Measurements from ENCODE around the gene ANXA10.

Gene ANXA10

DNA sequence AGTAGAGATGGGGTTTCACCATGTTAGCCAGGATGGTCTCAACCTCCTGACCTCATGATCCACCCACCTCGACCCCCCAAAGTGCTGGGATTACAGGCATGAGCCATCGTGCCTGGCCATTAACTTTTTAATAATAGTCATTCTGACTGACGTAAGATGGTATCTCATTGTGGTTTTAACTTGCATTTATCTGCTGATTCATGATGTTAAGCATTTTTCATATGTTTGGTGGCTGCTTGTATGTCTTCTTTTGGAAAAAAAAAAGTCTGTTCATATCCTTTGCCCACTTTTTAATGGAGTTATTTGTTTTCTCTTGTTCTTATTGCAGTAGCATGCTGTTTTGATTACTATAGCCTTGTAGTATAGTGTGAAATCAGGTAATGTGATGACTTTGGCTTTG is 45.8 kb downstream of the ANXA10 start:
- Histone ChIP-seq H3K4me3 (ENCODE audit: low read length, poor library complexity, severe bottlenecking) (no peak overlapping the region), H2AFZ (ENCODE audit: low read length) (no peak overlapping the region), H3K9ac (ENCODE audit: low read depth, low read length, poor library complexity, severe bottlenecking) (no peak overlapping the region), H3K27me3 (ENCODE audit: insufficient read depth, low read length, poor library complexity, severe bottlenecking) (no peaks in the 10 kb centered on the region), H3K79me2 (ENCODE audit: insufficient read depth, low read length) (no peaks in the 10 kb centered on the region), H3K36me3 (ENCODE audit: insufficient read depth, low read length) (no peaks in the 10 kb centered on the region), H3K4me2 (ENCODE audit: low read depth, low read length, poor library complexity, severe bottlenecking) (no peak overlapping the region), H4K20me1 (ENCODE audit: insufficient read depth, low read length, poor library complexity, severe bottlenecking) (no peaks in the 10 kb centered on the region), H3K9me3 (ENCODE audit: insufficient read depth, low read depth, low read length) (no peaks in the 10 kb centered on the region), H3K4me1 (ENCODE audit: insufficient read depth, low read length, poor library complexity, severe bottlenecking) (no peaks in the 10 kb centered on the region), H3K9me2 (replicated peaks; ENCODE audit: low read depth, low read length) (no peaks in the 10 kb centered on the region), H3F3A (ENCODE audit: low read depth) (no peaks in the 10 kb centered on the region)
- TF ChIP-seq, protein P1, sequence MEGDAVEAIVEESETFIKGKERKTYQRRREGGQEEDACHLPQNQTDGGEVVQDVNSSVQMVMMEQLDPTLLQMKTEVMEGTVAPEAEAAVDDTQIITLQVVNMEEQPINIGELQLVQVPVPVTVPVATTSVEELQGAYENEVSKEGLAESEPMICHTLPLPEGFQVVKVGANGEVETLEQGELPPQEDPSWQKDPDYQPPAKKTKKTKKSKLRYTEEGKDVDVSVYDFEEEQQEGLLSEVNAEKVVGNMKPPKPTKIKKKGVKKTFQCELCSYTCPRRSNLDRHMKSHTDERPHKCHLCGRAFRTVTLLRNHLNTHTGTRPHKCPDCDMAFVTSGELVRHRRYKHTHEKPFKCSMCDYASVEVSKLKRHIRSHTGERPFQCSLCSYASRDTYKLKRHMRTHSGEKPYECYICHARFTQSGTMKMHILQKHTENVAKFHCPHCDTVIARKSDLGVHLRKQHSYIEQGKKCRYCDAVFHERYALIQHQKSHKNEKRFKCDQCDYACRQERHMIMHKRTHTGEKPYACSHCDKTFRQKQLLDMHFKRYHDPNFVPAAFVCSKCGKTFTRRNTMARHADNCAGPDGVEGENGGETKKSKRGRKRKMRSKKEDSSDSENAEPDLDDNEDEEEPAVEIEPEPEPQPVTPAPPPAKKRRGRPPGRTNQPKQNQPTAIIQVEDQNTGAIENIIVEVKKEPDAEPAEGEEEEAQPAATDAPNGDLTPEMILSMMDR (conservative IDR thresholded peaks at IDR 0.05; ENCODE audit: low read length): no peak
- TF ChIP-seq EZH2phosphoT487 (IDR thresholded peaks at IDR 0.05; ENCODE audit: borderline replicate concordance): no peak

DNA sequence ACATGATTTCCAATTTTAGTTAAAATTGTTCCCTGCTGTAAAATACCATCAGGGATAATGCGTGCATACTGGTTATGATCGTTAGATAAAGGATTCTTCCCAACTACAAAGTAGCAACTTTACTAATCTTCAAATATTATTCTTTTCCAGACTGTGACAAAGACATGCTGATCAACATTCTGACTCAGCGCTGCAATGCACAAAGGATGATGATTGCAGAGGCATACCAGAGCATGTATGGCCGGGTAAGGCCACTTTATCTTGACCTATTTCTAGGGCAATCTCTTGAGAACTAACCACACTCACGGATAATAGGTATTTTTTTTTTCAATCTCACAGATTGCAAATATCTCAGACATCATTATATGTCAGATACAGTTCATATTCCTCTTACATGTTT is 47.0 kb downstream of the ANXA10 start:
- Histone ChIP-seq H3K9me3 (ENCODE audit: insufficient read depth, low read depth, low read length) (no peaks in the 10 kb centered on the region), H4K20me1 (ENCODE audit: insufficient read depth, low read length, poor library complexity, severe bottlenecking) (no peaks in the 10 kb centered on the region), H3F3A (ENCODE audit: low read depth) (no peaks in the 10 kb centered on the region), H3K27me3 (ENCODE audit: insufficient read depth, low read length, poor library complexity, severe bottlenecking) (no peaks in the 10 kb centered on the region), H3K4me2 (ENCODE audit: low read depth, low read length, poor library complexity, severe bottlenecking) (no peak overlapping the region), H3K4me1 (ENCODE audit: insufficient read depth, low read length, poor library complexity, severe bottlenecking) (no peaks in the 10 kb centered on the region), H3K36me3 (ENCODE audit: insufficient read depth, low read length) (no peaks in the 10 kb centered on the region), H3K4me3 (ENCODE audit: low read length, poor library complexity, severe bottlenecking) (no peak overlapping the region), H3K9me2 (replicated peaks; ENCODE audit: low read depth, low read length) (no peaks in the 10 kb centered on the region), H2AFZ (ENCODE audit: low read length) (no peak overlapping the region), H3K79me2 (ENCODE audit: insufficient read depth, low read length) (no peaks in the 10 kb centered on the region), H3K9ac (ENCODE audit: low read depth, low read length, poor library complexity, severe bottlenecking) (no peak overlapping the region)
- TF ChIP-seq EZH2phosphoT487 (IDR thresholded peaks at IDR 0.05; ENCODE audit: borderline replicate concordance): no peak
- TF ChIP-seq, protein P1 (conservative IDR thresholded peaks at IDR 0.05; ENCODE audit: low read length): no peak

DNA sequence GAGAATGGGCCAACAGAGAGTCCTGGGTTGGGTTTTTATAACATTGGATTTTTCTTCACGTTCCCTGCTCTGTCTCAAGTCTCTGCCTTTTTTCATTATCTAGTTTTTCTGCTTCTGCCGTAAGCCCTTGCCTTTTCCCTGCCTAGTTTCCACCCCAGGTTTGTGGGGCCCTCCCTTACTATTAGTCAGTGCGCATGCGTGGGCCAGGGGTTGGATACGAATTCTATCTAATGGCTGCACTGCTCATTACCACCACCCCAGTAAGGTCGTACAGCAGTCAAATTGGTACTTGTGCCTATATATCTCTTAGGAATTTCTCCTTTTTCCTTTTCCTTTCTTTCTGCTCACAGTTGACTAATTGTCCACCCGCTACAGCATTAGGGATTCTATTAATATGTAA is 49.4 kb downstream of the ANXA10 start:
- no peak overlapping the region for H3K4me3 ChIP-seq (ENCODE audit: low read length, poor library complexity, severe bottlenecking)
- no peaks in the 10 kb centered on the region for H3K4me1 ChIP-seq (ENCODE audit: insufficient read depth, low read length, poor library complexity, severe bottlenecking)
- no peak overlapping the region for H3K9ac ChIP-seq (ENCODE audit: low read depth, low read length, poor library complexity, severe bottlenecking)
- H3K9me2 ChIP-seq (replicated peaks; ENCODE audit: low read depth, low read length): no peaks in the 10 kb centered on the region
- no peaks in the 10 kb centered on the region for H3K36me3 ChIP-seq (ENCODE audit: insufficient read depth, low read length)
- H3K27me3 ChIP-seq (ENCODE audit: insufficient read depth, low read length, poor library complexity, severe bottlenecking): no peaks in the 10 kb centered on the region
- H2AFZ ChIP-seq (ENCODE audit: low read length): no peak overlapping the region
- no peak for TF ChIP-seq EZH2phosphoT487 (IDR thresholded peaks at IDR 0.05; ENCODE audit: borderline replicate concordance)
- TF ChIP-seq, protein P1 (conservative IDR thresholded peaks at IDR 0.05; ENCODE audit: low read length): no peak
- H3K4me2 ChIP-seq (ENCODE audit: low read depth, low read length, poor library complexity, severe bottlenecking): no peak overlapping the region
- no peaks in the 10 kb centered on the region for H4K20me1 ChIP-seq (ENCODE audit: insufficient read depth, low read length, poor library complexity, severe bottlenecking)
- no peaks in the 10 kb centered on the region for H3K79me2 ChIP-seq (ENCODE audit: insufficient read depth, low read length)
- no peaks in the 10 kb centered on the region for H3K9me3 ChIP-seq (ENCODE audit: insufficient read depth, low read depth, low read length)
- no peaks in the 10 kb centered on the region for H3F3A ChIP-seq (ENCODE audit: low read depth)

Data from Loucy (cell line).